Panc1 (cell line): ENCODE data around the gene KCNF1. TPM values are rescaled to one million over a fixed set of nuclear protein-coding genes. Genes with fewer than 3 reads are reported as not detected.

ENCODE experiments used
- ATAC-seq: fragments of 200-7000 bp; cut with Tn5 transposase; 2 replicates; pipeline ENCODE4 v1.9.1; 2020; ENCODE audit warnings: mild to moderate bottlenecking, moderate library complexity
- BruUV-seq: library from RNA; stranded (reverse); fragments of 400-500 nt; replicated peaks from 2 replicates; lab custom pipeline; 2021; lab: Mats Ljungman, UMichigan
- CTCF ChIA-PET: fragments of 300-600 bp; sonication (Branson Sonifier 250); formaldehyde crosslinking; loops from one replicate; lab custom pipeline; 2022; ENCODE audit warnings: antibody characterized with exemption; lab: Charles Lee
- POLR2A ChIA-PET: fragments of 300-600 bp; sonication (Branson Sonifier 250); formaldehyde crosslinking; loops from one replicate; lab custom pipeline; 2022; ENCODE audit warnings: antibody characterized with exemption; lab: Charles Lee
- DNase-seq: peaks from one replicate; pipeline ENCODE4 v3.0.0-alpha.2; 2010; ENCODE audit warnings: low read depth, low spot score
- H3K27ac ChIP-seq: 2 replicates; pipeline ENCODE4 v1.5.1; 2011; ENCODE audit warnings: mild to moderate bottlenecking, low read length, inconsistent platforms
- H3K27me3 ChIP-seq: fragments of 200-500 bp; sonication (Bioruptor generic); 2 replicates; pipeline ENCODE4 v1.6.0; 2014; ENCODE audit warnings: low read length, inconsistent platforms; ENCODE audit not compliant: control insufficient read depth, insufficient read depth
- H3K36me3 ChIP-seq: fragments of 200-500 bp; sonication (Bioruptor generic); 2 replicates; pipeline ENCODE4 v1.5.1; 2014; ENCODE audit warnings: inconsistent platforms, mild to moderate bottlenecking, low read length, moderate library complexity; ENCODE audit not compliant: control insufficient read depth, insufficient read depth
- H3K4me1 ChIP-seq: 2 replicates; pipeline ENCODE4 v1.5.1; 2011; ENCODE audit warnings: inconsistent platforms, mild to moderate bottlenecking, low read length, moderate library complexity; ENCODE audit not compliant: control insufficient read depth, insufficient read depth
- H3K4me3 ChIP-seq, 2 experiments: 2 replicates each; pipeline ENCODE4 v1.5.1; 2011 to 2012; ENCODE audit warnings: low read depth in 2 of 2, low read length in 2 of 2, mild to moderate bottlenecking in 2 of 2, inconsistent platforms in 1 of 2, moderate library complexity in 1 of 2
- H3K9me3 ChIP-seq: fragments of 200-500 bp; sonication (Bioruptor generic); 2 replicates; pipeline ENCODE4 v1.5.1; 2014; ENCODE audit warnings: low read depth, mild to moderate bottlenecking, inconsistent platforms, low read length, moderate library complexity; ENCODE audit not compliant: control insufficient read depth, insufficient read depth
- POLR2AphosphoS5 ChIP-seq: IDR thresholded peaks from 2 replicates; pipeline ENCODE4 v1.6.1; 2012; ENCODE audit warnings: mild to moderate bottlenecking, low read depth, low read length, moderate library complexity
- SIN3A ChIP-seq: IDR thresholded peaks from 2 replicates; pipeline ENCODE4 v1.6.1; 2012; ENCODE audit warnings: low read depth, mild to moderate bottlenecking, low read length, moderate library complexity, borderline replicate concordance; ENCODE audit not compliant: insufficient read depth
- TCF7L2 ChIP-seq: IDR thresholded peaks from 2 replicates; pipeline ENCODE4 v1.6.1; 2011; ENCODE audit warnings: mild to moderate bottlenecking, low read depth, low read length, inconsistent platforms
- in situ Hi-C: cut with HindIII; loops from 2 replicates; pipeline ENCODE4 v1.10.0; 2016; ENCODE audit warnings: low sequenced_read_pairs, low pct_unique_long_range_greater_than_20kb
- intact Hi-C: fragments of 100-400 bp; cut with micrococcal nuclease; formaldehyde crosslinking; loops from one replicate; pipeline ENCODE4 v1.10.0; 2022; ENCODE audit not compliant: unreplicated experiment
- total RNA-seq: library from RNA; stranded (reverse); gene quantifications from one replicate; pipeline ENCODE4 v1.2.1, GENCODE V29; 2021; ENCODE audit not compliant: unreplicated experiment
- TF ChIP-seq, protein P1 (sequence below): fragments of 450-650 bp; IDR thresholded peaks from 2 replicates; pipeline ENCODE4 v1.5.1; 2017; ENCODE audit warnings: mild to moderate bottlenecking
- TF ChIP-seq, protein P2 (sequence below), 2 experiments: IDR thresholded peaks; 2 replicates each; pipeline ENCODE4 v1.6.1; 2011 to 2012; ENCODE audit warnings: low read depth in 2 of 2, control low read depth in 1 of 2, low read length in 1 of 2, mild to moderate bottlenecking in 1 of 2, moderate library complexity in 1 of 2; ENCODE audit not compliant: insufficient read depth in 1 of 2

The KCNF1 gene
- total RNA-seq, 1 experiment from 2014 or later, result 0.39 TPM

DNA sequence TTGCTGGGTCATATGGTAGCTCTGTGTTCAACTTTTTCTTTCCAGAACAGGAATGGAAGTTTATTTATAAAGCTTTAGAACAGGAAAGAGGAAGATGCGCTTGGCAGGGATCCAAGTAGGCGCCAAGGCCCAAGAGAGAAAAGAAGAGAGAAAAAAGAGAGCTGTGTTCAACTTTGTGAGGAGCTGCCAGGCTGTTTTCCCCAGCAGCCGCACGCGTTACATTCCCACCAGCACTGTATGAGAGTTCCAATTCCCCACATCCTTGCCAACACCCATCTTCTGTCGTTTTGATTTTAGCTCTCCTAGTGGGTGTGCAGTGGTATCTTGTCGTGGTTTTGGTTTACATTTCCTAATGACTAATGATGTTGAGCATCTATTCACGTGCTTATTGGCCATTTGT lies 51.4 kb downstream of the KCNF1 start:
- no peaks in the 10 kb centered on the region for H3K36me3 ChIP-seq
- no peak for DNase-seq
- no peaks in the 10 kb centered on the region for H3K9me3 ChIP-seq
- H3K27me3 ChIP-seq, result peaks cover 2% of the 10 kb centered on the region
- POLR2A ChIA-PET, result no interaction called here
- CTCF ChIA-PET, result no interaction called here
- intact Hi-C loops, result no loop called here
- no peaks in the 10 kb centered on the region for H3K4me1 ChIP-seq
- BruUV-seq, result no TSS peak
- TF ChIP-seq POLR2AphosphoS5 (no peak), SIN3A (no peak), TCF7L2 (no peak)
- TF ChIP-seq, protein P1, sequence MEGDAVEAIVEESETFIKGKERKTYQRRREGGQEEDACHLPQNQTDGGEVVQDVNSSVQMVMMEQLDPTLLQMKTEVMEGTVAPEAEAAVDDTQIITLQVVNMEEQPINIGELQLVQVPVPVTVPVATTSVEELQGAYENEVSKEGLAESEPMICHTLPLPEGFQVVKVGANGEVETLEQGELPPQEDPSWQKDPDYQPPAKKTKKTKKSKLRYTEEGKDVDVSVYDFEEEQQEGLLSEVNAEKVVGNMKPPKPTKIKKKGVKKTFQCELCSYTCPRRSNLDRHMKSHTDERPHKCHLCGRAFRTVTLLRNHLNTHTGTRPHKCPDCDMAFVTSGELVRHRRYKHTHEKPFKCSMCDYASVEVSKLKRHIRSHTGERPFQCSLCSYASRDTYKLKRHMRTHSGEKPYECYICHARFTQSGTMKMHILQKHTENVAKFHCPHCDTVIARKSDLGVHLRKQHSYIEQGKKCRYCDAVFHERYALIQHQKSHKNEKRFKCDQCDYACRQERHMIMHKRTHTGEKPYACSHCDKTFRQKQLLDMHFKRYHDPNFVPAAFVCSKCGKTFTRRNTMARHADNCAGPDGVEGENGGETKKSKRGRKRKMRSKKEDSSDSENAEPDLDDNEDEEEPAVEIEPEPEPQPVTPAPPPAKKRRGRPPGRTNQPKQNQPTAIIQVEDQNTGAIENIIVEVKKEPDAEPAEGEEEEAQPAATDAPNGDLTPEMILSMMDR, result no peak
- TF ChIP-seq, protein P2, sequence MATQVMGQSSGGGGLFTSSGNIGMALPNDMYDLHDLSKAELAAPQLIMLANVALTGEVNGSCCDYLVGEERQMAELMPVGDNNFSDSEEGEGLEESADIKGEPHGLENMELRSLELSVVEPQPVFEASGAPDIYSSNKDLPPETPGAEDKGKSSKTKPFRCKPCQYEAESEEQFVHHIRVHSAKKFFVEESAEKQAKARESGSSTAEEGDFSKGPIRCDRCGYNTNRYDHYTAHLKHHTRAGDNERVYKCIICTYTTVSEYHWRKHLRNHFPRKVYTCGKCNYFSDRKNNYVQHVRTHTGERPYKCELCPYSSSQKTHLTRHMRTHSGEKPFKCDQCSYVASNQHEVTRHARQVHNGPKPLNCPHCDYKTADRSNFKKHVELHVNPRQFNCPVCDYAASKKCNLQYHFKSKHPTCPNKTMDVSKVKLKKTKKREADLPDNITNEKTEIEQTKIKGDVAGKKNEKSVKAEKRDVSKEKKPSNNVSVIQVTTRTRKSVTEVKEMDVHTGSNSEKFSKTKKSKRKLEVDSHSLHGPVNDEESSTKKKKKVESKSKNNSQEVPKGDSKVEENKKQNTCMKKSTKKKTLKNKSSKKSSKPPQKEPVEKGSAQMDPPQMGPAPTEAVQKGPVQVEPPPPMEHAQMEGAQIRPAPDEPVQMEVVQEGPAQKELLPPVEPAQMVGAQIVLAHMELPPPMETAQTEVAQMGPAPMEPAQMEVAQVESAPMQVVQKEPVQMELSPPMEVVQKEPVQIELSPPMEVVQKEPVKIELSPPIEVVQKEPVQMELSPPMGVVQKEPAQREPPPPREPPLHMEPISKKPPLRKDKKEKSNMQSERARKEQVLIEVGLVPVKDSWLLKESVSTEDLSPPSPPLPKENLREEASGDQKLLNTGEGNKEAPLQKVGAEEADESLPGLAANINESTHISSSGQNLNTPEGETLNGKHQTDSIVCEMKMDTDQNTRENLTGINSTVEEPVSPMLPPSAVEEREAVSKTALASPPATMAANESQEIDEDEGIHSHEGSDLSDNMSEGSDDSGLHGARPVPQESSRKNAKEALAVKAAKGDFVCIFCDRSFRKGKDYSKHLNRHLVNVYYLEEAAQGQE (IDR thresholded peaks at IDR 0.05; ENCODE audit: insufficient read depth in 1 of 2, low read depth in 2 of 2, low read length in 1 of 2), result no peak
- ATAC-seq, result no peak
- H3K4me3 ChIP-seq, result no peak overlapping the region
- in situ Hi-C loops, result no loop called here
- H3K27ac ChIP-seq, result no peak overlapping the region

Other genes starting within 250 kb of the KCNF1 start
- gene NOL10, start 222.0 kb upstream of the KCNF1 start, total RNA-seq, result 37.7 TPM
- 0.54 TPM for gene ATP6V1C2, start 190.3 kb upstream of the KCNF1 start, total RNA-seq
- 271 TPM for gene PDIA6, start 99.1 kb upstream of the KCNF1 start, total RNA-seq
- 39.1 TPM for gene SLC66A3, start 243.5 kb downstream of the KCNF1 start, total RNA-seq